ENCODE measurements around the gene SMIM35.

SMIM35 gene

DNA sequence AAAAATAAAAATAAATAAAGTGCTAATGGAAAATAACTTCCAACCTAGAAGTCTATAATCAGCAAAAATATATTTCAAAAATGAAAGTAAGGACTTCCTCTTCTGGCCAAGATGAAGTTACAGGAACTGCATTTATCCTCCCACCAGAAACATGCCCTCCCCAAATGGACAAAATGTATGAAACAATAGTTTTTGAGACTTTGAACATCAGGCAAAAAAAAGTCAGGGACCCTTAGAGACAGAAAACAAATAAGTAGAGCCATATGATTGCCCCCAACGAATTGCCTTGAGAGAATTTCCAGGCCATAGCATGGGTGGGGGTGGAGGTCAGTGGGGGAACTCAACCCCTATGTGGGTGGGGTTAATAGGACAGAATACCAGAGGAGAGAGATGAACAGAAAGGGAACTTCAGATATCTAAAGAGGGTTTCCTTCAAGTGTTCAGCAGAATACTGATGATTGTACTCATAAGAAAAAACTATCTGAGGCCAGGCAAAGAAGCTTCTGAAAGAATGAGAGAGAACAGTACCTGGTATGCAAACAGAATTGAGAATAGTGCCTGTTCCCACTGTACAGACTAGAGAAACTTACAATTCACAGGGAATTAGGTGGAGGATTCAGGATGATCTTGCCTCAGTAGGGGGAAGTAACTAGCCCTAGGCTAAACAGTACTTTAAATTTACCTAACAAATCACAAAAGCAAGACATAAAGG, 127.2 kb downstream of the SMIM35 start:
- no peak for DNase-seq (ENCODE audit: low read depth in 2 of 2)

DNA sequence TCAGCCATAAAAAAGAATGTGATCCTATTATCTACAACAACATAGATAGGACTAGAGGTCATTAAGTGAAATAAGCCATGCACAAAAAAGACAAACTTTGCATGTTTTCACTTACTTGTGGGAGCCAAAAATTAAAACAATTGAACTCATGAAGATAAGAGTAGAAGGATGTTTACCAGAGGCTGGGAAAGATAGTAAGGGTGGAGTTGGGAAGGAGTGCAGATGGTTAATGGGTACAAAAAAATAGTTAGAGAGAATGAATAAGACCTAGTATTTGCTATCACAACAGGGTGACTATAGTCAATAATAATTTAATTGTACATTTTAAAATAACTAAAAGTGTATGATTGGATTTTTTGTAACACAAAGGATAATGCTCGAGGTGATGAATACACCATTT, 127.8 kb downstream of the SMIM35 start:
- no peak for DNase-seq (ENCODE audit: low read depth in 2 of 2)
